Fibroblast of lung (primary cell): Measurements from ENCODE around the gene NR6A1. TPM values are rescaled to one million over a fixed set of nuclear protein-coding genes. Genes with fewer than 3 reads are reported as not detected.

Source experiments
- DNase-seq, 2 donors: peaks; one replicate each; pipeline versions ENCODE4 v3.0.0 to v3.0.0-alpha.2; 2010; ENCODE audit warnings: low read depth in 2 of 2
- H2AFZ ChIP-seq: 2 replicates; pipeline ENCODE4 v1.5.1; 2012; ENCODE audit warnings: low read length, control low read depth, inconsistent platforms
- H3K27ac ChIP-seq: 2 replicates; pipeline ENCODE4 v1.5.1; 2011; ENCODE audit warnings: low read length, control low read depth; ENCODE audit not compliant: insufficient read depth
- H3K27me3 ChIP-seq: 2 replicates; pipeline ENCODE4 v1.5.1; 2011; ENCODE audit warnings: mild to moderate bottlenecking, low read length; ENCODE audit not compliant: control insufficient read depth, insufficient read depth
- H3K36me3 ChIP-seq: 2 replicates; pipeline ENCODE4 v1.5.1; 2011; ENCODE audit warnings: low read length; ENCODE audit not compliant: control insufficient read depth, insufficient read depth
- H3K4me1 ChIP-seq: 2 replicates; pipeline ENCODE4 v1.5.1; 2011; ENCODE audit warnings: low read length; ENCODE audit not compliant: control insufficient read depth, insufficient read depth; ENCODE audit errors: extremely low read depth
- H3K4me2 ChIP-seq: 2 replicates; pipeline ENCODE4 v1.5.1; 2011; ENCODE audit warnings: low read length, control low read depth; ENCODE audit not compliant: insufficient read depth; ENCODE audit errors: extremely low read depth
- H3K4me3 ChIP-seq, 4 experiments: fragments of 200-600 bp in 1 of 4; sonication (generic) in 1 of 4; replicated peaks in 1 of 4; 2 replicates each; pipeline ENCODE4 v1.5.1; 2011 to 2016; ENCODE audit warnings: low read length in 4 of 4, low read depth in 3 of 4, mild to moderate bottlenecking in 3 of 4, control low read depth in 2 of 4, inconsistent platforms in 1 of 4, mixed read lengths in 1 of 4; ENCODE audit not compliant: insufficient read depth in 1 of 4; ENCODE audit errors: control extremely low read depth in 1 of 4
- H3K79me2 ChIP-seq: 2 replicates; pipeline ENCODE4 v1.5.1; 2012; ENCODE audit warnings: mild to moderate bottlenecking, low read length, inconsistent platforms; ENCODE audit not compliant: control insufficient read depth, insufficient read depth
- H3K9ac ChIP-seq: 2 replicates; pipeline ENCODE4 v1.5.1; 2011; ENCODE audit warnings: mild to moderate bottlenecking, low read length, control low read depth; ENCODE audit not compliant: insufficient read depth
- H3K9me3 ChIP-seq: 2 replicates; pipeline ENCODE4 v1.5.1; 2012; ENCODE audit warnings: low read depth, low read length; ENCODE audit not compliant: control insufficient read depth, insufficient read depth
- H4K20me1 ChIP-seq: 2 replicates; pipeline ENCODE4 v1.5.1; 2011; ENCODE audit warnings: low read length; ENCODE audit not compliant: control insufficient read depth, insufficient read depth; ENCODE audit errors: extremely low read depth
- EZH2 ChIP-seq: IDR thresholded peaks from 2 replicates; pipeline ENCODE4 v1.5.1; 2012; ENCODE audit warnings: low read length, control low read depth, mild to moderate bottlenecking; ENCODE audit errors: missing control alignments
- polyA plus RNA-seq, 2 donors: library from polyadenylated mRNA; depleted of rRNA in 1 of 2; stranded (reverse) in 1 of 2; unstranded in 1 of 2; fragments of >200 nt; gene quantifications; 2 replicates each; pipeline ENCODE4 v1.2.1, GENCODE V29; 2011 to 2012; ENCODE audit warnings: missing spikeins in 1 of 2
- total RNA-seq: library from RNA; depleted of rRNA; stranded (reverse); fragments of >200 nt; gene quantifications from 2 replicates; pipeline ENCODE4 v1.2.1, GENCODE V29; 2014
- TF ChIP-seq, protein P1 (sequence below), 2 donors: IDR thresholded peaks in 1 of 2; conservative IDR thresholded peaks in 1 of 2; 1 replicate in 1 of 2; 2 replicates in 1 of 2; pipeline ENCODE4 v1.5.1; 2011 to 2012; ENCODE audit warnings: low read length in 2 of 2, control low read depth in 1 of 2, inconsistent platforms in 1 of 2, low read depth in 1 of 2, mild to moderate bottlenecking in 1 of 2

The NR6A1 gene
- total and polyA plus RNA-seq, 2 donors (not counting 1 experiment from before 2014, with no cell fraction given): 0.07 to 0.50 TPM

DNA sequence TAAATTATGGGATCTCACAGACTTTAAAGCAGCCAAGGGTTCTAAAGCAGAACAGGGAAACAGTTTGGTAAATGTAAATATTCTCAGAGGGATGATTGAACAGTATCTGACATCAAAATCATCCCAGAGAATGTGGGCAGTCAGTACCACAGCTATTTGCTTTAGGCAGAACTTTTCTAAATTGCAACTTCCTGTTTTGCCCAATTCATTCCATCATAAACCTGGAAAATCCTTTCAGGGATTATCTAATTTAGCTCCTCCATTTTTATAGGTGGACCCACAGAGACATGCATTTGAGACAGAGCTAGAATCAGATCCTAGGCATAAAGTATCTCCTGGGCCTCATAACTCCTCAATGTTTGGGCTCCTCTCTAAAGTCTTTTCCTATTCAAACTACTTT lies 12.4 kb downstream of the NR6A1 start:
- Histone ChIP-seq H3K9ac (no peak overlapping the region), H3K9me3 (no peaks in the 10 kb centered on the region), H3K4me3 (no peak overlapping the region), H3K79me2 (no peaks in the 10 kb centered on the region), H2AFZ (no peak overlapping the region), H3K4me2 (no peak overlapping the region), H3K36me3 (no peaks in the 10 kb centered on the region), H4K20me1 (no peaks in the 10 kb centered on the region), H3K27ac (no peak overlapping the region), H3K27me3 (peaks cover 31% of the 10 kb centered on the region), H3K4me1 (no peaks in the 10 kb centered on the region)
- DNase-seq: no peak
- no peak for TF ChIP-seq EZH2
- TF ChIP-seq, protein P1, sequence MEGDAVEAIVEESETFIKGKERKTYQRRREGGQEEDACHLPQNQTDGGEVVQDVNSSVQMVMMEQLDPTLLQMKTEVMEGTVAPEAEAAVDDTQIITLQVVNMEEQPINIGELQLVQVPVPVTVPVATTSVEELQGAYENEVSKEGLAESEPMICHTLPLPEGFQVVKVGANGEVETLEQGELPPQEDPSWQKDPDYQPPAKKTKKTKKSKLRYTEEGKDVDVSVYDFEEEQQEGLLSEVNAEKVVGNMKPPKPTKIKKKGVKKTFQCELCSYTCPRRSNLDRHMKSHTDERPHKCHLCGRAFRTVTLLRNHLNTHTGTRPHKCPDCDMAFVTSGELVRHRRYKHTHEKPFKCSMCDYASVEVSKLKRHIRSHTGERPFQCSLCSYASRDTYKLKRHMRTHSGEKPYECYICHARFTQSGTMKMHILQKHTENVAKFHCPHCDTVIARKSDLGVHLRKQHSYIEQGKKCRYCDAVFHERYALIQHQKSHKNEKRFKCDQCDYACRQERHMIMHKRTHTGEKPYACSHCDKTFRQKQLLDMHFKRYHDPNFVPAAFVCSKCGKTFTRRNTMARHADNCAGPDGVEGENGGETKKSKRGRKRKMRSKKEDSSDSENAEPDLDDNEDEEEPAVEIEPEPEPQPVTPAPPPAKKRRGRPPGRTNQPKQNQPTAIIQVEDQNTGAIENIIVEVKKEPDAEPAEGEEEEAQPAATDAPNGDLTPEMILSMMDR (conservative IDR thresholded peaks at IDR 0.05 in 1 of 2, IDR thresholded peaks at IDR 0.05 in 1 of 2; ENCODE audit: low read depth in 1 of 2, low read length in 2 of 2): no peak

DNA sequence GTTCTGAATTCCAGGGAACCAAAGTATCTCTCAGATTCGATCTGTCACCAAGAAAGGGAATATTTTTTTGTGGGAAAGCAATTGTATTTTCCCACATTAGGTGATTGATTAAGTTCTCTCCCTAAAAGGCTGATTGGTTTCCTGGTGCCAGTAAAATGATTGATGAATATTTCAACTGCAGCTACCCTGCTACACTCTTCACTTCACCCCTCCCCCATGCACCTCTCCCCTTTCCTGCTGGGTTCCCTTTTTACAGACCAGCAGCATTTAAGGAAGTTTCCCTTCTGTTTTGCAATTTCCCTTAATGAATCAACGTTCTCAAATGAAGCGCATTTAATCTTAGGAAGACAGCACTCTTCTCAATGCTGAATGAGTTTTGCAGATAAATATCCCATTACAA lies 13.1 kb downstream of the NR6A1 start:
- Histone ChIP-seq H3K4me1 (no peaks in the 10 kb centered on the region), H3K4me2 (no peak overlapping the region), H3K27me3 (peaks cover 28% of the 10 kb centered on the region), H3K9me3 (no peaks in the 10 kb centered on the region), H3K27ac (no peak overlapping the region), H4K20me1 (no peaks in the 10 kb centered on the region), H3K9ac (no peak overlapping the region), H3K79me2 (no peaks in the 10 kb centered on the region), H3K36me3 (no peaks in the 10 kb centered on the region), H3K4me3 (no peak overlapping the region), H2AFZ (no peak overlapping the region)
- TF ChIP-seq, protein P1 (conservative IDR thresholded peaks at IDR 0.05 in 1 of 2, IDR thresholded peaks at IDR 0.05 in 1 of 2; ENCODE audit: low read depth in 1 of 2, low read length in 2 of 2): no peak
- no peak for TF ChIP-seq EZH2
- DNase-seq: no peak

GRCh38 chr9:124757616-124758015 lies 13.5 kb downstream of the NR6A1 start:
- Histone ChIP-seq H3K4me1 (no peaks in the 10 kb centered on the region), H3K4me2 (no peak overlapping the region), H3K9me3 (no peaks in the 10 kb centered on the region), H2AFZ (no peak overlapping the region), H4K20me1 (no peaks in the 10 kb centered on the region), H3K27me3 (peaks cover 26% of the 10 kb centered on the region), H3K27ac (no peak overlapping the region), H3K79me2 (no peaks in the 10 kb centered on the region), H3K4me3 (no peak overlapping the region), H3K36me3 (no peaks in the 10 kb centered on the region), H3K9ac (no peak overlapping the region)
- no peak for TF ChIP-seq EZH2
- TF ChIP-seq, protein P1 (conservative IDR thresholded peaks at IDR 0.05 in 1 of 2, IDR thresholded peaks at IDR 0.05 in 1 of 2; ENCODE audit: low read depth in 1 of 2, low read length in 2 of 2): no peak
- DNase-seq: no peak
